ENCODE results near the gene RIOK1. TPM values are rescaled to one million over a fixed set of nuclear protein-coding genes. Genes with fewer than 3 reads are reported as not detected.
A peak's percentile ranks its signal among the peaks of the same experiment; 100 is the strongest.

The RIOK1 gene
- total and polyA plus RNA-seq, 9 of the 15 experiments (the other 6 are each of a cell fraction or from before 2014, with no cell fraction given) = 24.9 to 101 (median 52.2) TPM

DNA sequence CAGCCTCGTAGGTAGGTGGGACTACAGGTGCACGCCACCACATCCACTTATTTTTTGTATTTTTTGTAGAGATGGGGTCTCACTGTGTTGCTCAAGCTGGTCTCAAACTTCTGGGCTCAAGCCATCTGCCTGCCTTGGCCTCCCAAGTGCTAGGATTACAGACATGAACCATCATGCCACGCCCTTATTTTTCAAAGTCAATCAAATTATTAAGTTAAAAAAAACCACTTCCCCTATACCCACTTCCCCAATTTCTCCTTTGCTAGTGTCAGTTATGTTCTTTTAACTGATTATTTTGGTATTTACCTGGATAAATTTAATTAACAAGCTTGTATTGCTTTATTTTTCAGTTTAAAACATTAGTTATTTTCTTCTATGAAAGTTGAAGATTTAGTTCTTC, 49.6 kb downstream of the RIOK1 start:
- no peak overlapping the region for H2AFZ ChIP-seq (ENCODE audit: low read depth, low read length)
- CTCF ChIA-PET (ENCODE audit: low intra/inter-chr PET ratio) = no interaction called here
- 6% methylated on average over 3 of the region's 3 CpGs for WGBS (ENCODE audit: insufficient coverage, low coverage, missing lambda C conversion rate)

DNA sequence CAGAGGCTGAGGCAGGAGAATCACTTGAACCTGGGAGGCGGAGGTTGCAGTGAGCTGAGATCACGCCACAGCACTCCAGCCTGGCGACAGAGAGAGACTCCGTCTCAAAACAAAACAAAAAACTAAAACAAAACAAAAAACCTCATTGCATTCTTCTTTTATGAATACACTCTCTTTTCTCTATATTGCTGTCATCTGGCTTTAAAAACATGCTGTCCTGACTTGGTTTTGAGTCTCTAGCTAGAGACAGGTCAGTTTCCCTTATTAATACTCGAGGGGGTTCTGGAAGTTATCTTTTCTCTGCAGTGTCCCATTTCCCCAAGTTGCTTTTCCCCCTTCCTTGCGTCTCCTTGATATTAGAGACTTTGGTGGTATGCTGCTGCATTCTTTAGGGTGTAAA, 50.9 kb downstream of the RIOK1 start:
- CTCF ChIA-PET (ENCODE audit: low intra/inter-chr PET ratio) = no interaction called here

More for the DNA sequence above, 49.6 kb downstream of the RIOK1 start:
- no peaks in the 10 kb centered on the region for H4K20me1 ChIP-seq (replicated peaks; ENCODE audit: control insufficient read depth, insufficient read depth, low read length)
- no peak overlapping the region for H3K4me2 ChIP-seq (ENCODE audit: insufficient read depth, low read length)
- TF ChIP-seq SPI1 (IDR thresholded peaks at IDR 0.05; ENCODE audit: borderline replicate concordance, low read depth, low read length) (peak; percentile 65; the same call in 1 of the 2 replicates), SREBF1 (IDR thresholded peaks at IDR 0.05; ENCODE audit: borderline replicate concordance, low read depth, low read length) (no peak)
- FAIRE-seq = no peak
- H3K9me3 ChIP-seq (replicated peaks; ENCODE audit: control insufficient read depth, insufficient read depth, low read depth, low read length) = peaks cover 2% of the 10 kb centered on the region; the same call in 1 of the 2 replicates
- H3K9me1 ChIP-seq (ENCODE audit: control insufficient read depth, insufficient read depth, low read length) = no peaks in the 10 kb centered on the region
- BruUV-seq (replicated peaks) = no TSS peak
- no peaks in the 10 kb centered on the region for H3K36me3 ChIP-seq (ENCODE audit: control insufficient read depth, insufficient read depth, low read length)
- H3K4me3 ChIP-seq = no peak overlapping the region
- no peak overlapping the region for H3K9ac ChIP-seq (ENCODE audit: insufficient read depth in 1 of 2, low read depth in 2 of 2, low read length in 2 of 2)
- intact Hi-C loops (cut with micrococcal nuclease) = no loop called here
- POLR2A ChIA-PET = no interaction called here
- in situ Hi-C loops (cut with MboI) = no loop called here
- no peak overlapping the region for H3K27ac ChIP-seq (ENCODE audit: extremely low read depth, low read depth, low read length)
- H3K27me3 ChIP-seq (ENCODE audit: control insufficient read depth in 2 of 2, insufficient read depth in 2 of 2, low read length in 2 of 2) = peaks cover 17 to 25% of the 10 kb centered on the region in 2 experiments; a peak in 4 of 5 replicates
- ATAC-seq = no peak
- H3K79me2 ChIP-seq (ENCODE audit: control insufficient read depth, insufficient read depth, low read length) = no peaks in the 10 kb centered on the region
- no peak for DNase-seq (ENCODE audit: extremely low read depth in 1 of 4, low spot score in 3 of 4)
- peaks cover 0 to 4% of the 10 kb centered on the region in 2 experiments; a peak in 1 of 5 replicates for H3K4me1 ChIP-seq (replicated peaks in 1 of 2; ENCODE audit: control insufficient read depth in 2 of 2, insufficient read depth in 2 of 2, low read length in 2 of 2)

More for the DNA sequence above, 50.9 kb downstream of the RIOK1 start:
- BruUV-seq (replicated peaks) = no TSS peak
- Histone ChIP-seq H3K79me2 (ENCODE audit: control insufficient read depth, insufficient read depth, low read length) (no peaks in the 10 kb centered on the region), H3K27me3 (ENCODE audit: control insufficient read depth in 2 of 2, insufficient read depth in 2 of 2, low read length in 2 of 2) (peaks cover 19 to 25% of the 10 kb centered on the region in 2 experiments; a peak in 4 of 5 replicates), H3K9me1 (ENCODE audit: control insufficient read depth, insufficient read depth, low read length) (no peaks in the 10 kb centered on the region), H3K4me1 (replicated peaks in 1 of 2; ENCODE audit: control insufficient read depth in 2 of 2, insufficient read depth in 2 of 2, low read length in 2 of 2) (peaks cover 0 to 4% of the 10 kb centered on the region in 2 experiments; a peak in 2 of 5 replicates), H3K27ac (ENCODE audit: extremely low read depth, low read depth, low read length) (no peak overlapping the region), H3K9me3 (replicated peaks; ENCODE audit: control insufficient read depth, insufficient read depth, low read depth, low read length) (no peaks in the 10 kb centered on the region), H3K36me3 (ENCODE audit: control insufficient read depth, insufficient read depth, low read length) (no peaks in the 10 kb centered on the region), H3K4me3 (no peak overlapping the region), H4K20me1 (replicated peaks; ENCODE audit: control insufficient read depth, insufficient read depth, low read length) (no peaks in the 10 kb centered on the region), H2AFZ (ENCODE audit: low read depth, low read length) (no peak overlapping the region), H3K4me2 (ENCODE audit: insufficient read depth, low read length) (no peak overlapping the region), H3K9ac (ENCODE audit: insufficient read depth in 1 of 2, low read depth in 2 of 2, low read length in 2 of 2) (no peak overlapping the region)
- DNase-seq (ENCODE audit: extremely low read depth in 1 of 4, low spot score in 3 of 4) (no peak), FAIRE-seq (no peak), ATAC-seq (no peak)
- TF ChIP-seq, protein P1, sequence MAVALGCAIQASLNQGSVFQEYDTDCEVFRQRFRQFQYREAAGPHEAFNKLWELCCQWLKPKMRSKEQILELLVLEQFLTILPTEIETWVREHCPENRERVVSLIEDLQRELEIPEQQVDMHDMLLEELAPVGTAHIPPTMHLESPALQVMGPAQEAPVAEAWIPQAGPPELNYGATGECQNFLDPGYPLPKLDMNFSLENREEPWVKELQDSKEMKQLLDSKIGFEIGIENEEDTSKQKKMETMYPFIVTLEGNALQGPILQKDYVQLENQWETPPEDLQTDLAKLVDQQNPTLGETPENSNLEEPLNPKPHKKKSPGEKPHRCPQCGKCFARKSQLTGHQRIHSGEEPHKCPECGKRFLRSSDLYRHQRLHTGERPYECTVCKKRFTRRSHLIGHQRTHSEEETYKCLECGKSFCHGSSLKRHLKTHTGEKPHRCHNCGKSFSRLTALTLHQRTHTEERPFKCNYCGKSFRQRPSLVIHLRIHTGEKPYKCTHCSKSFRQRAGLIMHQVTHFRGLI (CRISPR knock-in tag; IDR thresholded peaks at IDR 0.05) = no peak
- TF ChIP-seq, protein P2, sequence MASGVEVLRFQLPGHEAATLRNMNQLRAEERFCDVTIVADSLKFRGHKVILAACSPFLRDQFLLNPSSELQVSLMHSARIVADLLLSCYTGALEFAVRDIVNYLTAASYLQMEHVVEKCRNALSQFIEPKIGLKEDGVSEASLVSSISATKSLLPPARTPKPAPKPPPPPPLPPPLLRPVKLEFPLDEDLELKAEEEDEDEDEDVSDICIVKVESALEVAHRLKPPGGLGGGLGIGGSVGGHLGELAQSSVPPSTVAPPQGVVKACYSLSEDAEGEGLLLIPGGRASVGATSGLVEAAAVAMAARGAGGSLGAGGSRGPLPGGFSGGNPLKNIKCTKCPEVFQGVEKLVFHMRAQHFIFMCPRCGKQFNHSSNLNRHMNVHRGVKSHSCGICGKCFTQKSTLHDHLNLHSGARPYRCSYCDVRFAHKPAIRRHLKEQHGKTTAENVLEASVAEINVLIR (CRISPR knock-in tag; IDR thresholded peaks at IDR 0.05) = no peak
- TF ChIP-seq CAMTA2 (CRISPR knock-in tag; conservative IDR thresholded peaks at IDR 0.05) (no peak), ZNF354B (CRISPR knock-in tag; IDR thresholded peaks at IDR 0.05) (no peak), PRPF4 (IDR thresholded peaks at IDR 0.05; ENCODE audit: insufficient read depth, low read depth, low read length, poor library complexity, severe bottlenecking) (no peak), L3MBTL2 (IDR thresholded peaks at IDR 0.05) (no peak)
- POLR2A ChIA-PET = interaction anchor here (0.6 to 0.9 kb wide), 2 partner anchors 9 to 20 kb away, joined by 3 to 6 read pairs; no protein-coding TSS in a partner anchor
- 18% methylated on average over 4 of the region's 6 CpGs for WGBS (ENCODE audit: insufficient coverage, low coverage, missing lambda C conversion rate)
- in situ Hi-C loops (cut with MboI) (no loop called here), intact Hi-C loops (cut with micrococcal nuclease) (no loop called here)

Measured in K562 (cell line).